Stimulated activated CD4-positive, alpha-beta T cell treated with anti-CD3 and anti-CD28 coated beads, TNF-alpha, amount 100 ng/mL, for 48 hours (primary cell): ENCODE measurements around the gene TBC1D22B.
A peak's percentile ranks its signal among the peaks of the same experiment; 100 is the strongest.
"Not testable (repeated sequence)": the region's sequence is repeated elsewhere in the genome, so short reads cannot be mapped to it uniquely, and the experiment has no call there.

Source experiments
- DNase-seq, 3 donors: peaks; one replicate each; pipeline ENCODE4 v3.0.0-alpha.2; 2020; ENCODE audit warnings: low read depth in 3 of 3

Gene TBC1D22B

GRCh38 chr6:37321516-37322415 is 64.2 kb downstream of the TBC1D22B start:
- no peak for DNase-seq

- no peak for DNase-seq
These were observed 66.0 kb downstream of the TBC1D22B start for GRCh38 chr6:37323580-37323979.

DNA sequence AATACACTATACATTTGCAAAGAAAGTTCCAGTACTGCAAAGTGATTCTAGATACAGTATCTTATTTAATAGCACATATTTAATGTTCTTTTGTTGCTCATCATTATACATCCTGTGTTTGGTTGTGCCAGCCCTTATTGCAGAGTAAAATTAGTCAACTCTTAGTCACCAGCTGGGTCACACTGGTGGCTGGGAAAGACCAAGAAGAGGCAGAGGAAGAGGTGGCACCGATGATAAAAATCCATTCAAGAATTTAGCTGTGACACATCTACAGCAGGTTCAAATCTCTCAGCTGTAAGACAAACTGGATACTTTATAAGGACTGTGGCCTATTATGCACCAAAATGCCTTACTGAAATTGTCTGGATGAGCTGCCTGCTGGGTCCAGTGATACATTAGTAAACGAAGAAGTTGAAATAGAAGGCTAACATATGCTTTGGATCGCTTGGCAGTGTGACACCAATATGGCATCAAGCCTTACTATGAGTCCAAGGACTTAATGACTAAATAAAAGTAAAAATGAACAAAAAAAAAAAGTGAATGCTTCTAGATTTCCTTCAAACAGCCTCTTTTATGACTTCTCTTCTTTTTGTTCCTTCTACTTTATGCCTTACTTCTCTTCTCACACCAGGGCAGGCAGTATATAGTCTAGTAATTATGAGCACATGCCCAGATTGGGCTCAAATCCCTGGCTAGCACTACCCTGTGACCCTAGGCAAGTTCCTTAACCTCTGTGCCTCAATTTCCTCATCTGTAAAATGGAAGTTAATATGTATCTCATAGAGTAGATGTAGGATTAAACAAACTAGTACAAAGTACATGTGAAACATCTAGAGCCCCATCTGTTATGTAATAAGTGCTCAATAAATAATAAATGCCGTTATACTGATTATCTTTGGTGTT is 66.8 kb downstream of the TBC1D22B start:
- DNase-seq, result peak in 1 of 3 donors; percentile 8

- not testable (repeated sequence) for DNase-seq
These were observed 72.8 kb downstream of the TBC1D22B start for GRCh38 chr6:37330345-37330744.

DNA sequence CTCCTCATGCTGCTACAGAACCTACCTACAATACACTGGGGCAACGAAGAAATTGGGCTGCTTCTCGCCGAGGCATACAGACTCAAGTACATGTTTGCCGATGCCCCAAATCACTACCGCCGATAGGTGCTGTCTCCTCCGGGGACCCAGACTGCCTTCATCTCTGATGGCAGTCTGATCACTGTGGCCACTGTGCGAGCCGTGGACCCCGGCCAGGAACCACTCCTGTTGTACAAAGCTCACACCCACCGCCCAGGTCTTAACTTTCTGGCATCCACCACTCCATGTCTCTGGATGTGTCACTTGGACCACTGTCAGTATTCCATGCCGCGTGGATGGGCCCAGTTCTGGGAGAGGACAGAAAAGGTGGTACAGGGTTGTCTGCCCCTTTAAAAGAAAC is 73.5 kb downstream of the TBC1D22B start:
- DNase-seq, result no peak

- DNase-seq, result no peak
These were observed 75.3 kb downstream of the TBC1D22B start for GRCh38 chr6:37332894-37333293.

DNA sequence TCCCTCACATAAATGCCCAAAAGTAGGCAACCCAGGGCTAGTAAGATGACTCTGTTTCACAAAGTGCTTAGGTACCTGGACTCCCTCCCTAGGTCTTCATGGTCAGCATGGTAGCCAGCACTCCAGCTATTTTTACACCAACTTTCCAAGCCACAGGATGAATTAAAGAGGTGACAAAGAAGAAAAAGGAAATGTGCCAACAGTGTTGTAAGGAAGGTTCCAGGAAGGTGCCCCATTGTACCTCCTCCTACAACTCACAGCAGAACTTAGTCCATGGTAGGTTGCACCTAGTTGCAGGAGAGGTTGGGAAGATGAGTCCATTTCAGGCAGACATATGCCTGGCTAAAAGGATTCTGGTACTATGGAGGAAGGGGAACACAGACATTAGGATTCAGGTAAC is 76.5 kb downstream of the TBC1D22B start:
- no peak for DNase-seq

DNA sequence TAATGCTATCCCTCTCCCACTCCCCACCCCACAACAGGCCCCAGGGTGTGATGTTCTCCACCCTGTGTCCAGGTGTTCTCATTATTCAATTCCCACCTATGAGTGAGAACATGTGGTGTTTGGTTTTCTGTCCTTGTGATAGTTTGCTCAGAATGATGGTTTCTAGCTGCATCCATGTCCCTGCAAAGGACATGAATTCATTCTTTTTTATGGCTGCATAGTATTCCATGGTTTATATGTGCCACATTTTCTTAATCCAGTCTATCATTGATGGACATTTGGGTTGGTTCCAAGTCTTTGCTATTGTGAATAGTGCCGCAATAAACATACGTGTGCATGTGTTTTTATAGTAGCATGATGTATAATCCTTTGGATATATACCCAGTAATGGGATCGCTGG is 80.7 kb downstream of the TBC1D22B start:
- not testable (repeated sequence) for DNase-seq

DNA sequence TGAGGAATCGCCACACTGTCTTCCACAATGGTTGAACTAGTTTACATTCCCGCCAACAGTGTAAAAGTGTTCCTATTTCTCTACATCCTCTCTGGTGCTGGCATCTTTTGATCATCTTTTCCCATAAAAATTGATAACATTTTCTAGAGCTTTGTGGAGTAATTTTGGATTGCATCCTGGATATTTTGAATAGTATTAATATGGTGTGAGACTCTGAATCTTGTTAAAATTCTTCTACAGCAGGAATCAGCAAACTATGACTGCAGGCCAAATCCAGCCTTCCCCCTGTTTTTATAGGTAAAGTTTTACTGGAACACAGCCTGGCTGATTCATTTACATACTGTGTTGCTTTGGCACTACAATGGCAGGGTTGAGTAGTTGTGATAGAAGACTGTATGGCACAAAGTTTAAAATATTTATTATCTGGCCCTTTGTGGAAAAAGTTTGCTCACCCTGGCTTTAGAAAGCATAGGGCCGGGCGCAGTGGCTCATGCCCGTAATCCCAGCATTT is 81.2 kb downstream of the TBC1D22B start:
- no peak for DNase-seq

GRCh38 chr6:37339741-37340638 is 82.4 kb downstream of the TBC1D22B start:
- DNase-seq, result no peak

DNA sequence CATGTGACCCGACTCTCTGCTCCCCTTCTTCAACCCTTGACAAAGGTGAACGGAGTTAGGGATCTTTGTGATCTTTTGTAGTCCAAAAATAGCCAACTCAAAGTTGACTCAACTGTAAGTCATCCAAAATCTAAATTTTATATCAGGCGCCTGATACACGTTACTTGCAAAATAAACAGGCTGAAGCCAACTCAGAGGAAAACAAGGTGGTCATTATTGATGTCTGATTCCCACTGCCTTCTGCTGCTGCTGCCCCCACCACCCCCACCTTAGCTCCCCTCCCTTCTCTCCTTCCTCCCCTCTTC is 83.0 kb downstream of the TBC1D22B start:
- no peak for DNase-seq

DNA sequence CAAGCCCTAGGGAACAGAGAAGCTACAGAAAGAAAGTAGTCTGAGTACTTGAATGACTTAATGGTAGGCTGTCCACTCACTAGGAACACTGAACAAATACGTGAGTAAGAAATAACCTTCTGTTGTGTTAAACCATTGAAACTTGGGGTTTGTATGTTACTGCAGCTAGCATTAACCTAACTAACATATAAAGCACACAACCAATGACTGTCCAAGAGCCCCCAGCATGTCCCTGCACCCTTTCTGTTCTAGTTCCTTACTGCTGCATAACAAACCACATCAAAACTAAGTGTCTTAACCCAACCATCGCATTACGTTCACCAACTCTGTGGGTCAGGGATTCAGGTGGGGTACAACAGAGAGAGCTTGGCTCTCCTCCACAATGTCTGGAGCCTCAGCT is 85.7 kb downstream of the TBC1D22B start:
- no peak for DNase-seq

GRCh38 chr6:37344308-37344707 is 86.7 kb downstream of the TBC1D22B start:
- DNase-seq, result no peak

DNA sequence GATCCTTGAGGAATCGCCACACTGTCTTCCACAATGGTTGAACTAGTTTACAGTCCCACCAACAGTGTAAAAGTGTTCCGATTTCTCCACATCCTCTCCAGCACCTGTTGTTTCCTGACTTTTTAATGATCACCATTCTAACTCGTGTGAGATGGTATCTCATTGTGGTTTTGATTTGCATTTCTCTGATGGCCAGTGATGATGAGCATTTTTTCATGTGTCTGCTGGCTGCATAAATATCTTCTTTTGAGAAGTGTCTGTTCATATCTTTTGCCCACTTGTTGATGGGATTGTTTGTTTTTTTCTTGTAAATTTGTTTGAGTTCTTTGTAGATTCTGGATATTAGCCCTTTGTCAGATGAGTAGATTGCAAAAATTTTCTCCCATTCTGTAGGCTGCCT is 88.2 kb downstream of the TBC1D22B start:
- DNase-seq, result not testable (repeated sequence)

DNA sequence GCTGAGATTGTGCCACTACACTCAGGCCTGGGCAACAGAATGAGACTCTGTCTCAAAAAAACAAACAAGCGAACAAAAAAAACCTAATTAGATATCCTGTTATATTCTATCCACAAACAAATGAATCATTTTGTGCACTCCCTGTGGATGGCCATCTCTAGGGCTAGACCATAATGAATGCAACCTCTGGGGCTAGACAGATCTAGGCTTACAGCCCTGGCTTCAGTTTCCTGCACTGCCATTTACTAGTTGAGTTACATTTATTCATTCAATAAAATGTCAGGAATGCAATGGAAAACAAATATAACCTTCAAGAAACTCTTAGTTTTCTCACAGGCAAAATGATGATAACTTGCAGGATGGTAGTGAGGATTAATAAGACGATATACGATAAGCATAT is 89.6 kb downstream of the TBC1D22B start:
- DNase-seq, result no peak

DNA sequence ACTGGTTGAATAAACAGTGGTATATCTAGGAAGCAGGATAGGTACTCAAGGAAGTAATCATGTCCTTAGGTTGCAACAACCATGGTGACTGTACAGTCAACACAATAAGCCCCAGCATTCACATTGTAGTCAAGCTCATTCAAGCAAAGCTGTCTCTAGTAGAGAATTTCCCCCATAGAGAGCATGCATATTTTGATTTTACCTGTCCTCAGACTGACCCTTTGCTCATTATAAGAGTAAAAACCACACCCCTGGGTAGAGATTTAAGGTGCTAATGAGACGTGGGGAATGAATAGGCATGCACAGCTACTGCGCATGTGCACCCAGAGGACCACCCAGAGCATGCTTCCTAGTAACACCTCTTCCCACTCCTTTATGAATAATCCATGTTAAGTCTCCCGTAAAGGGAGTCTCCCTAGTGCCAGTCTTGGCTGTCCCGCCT is 90.1 kb downstream of the TBC1D22B start:
- DNase-seq, result no peak

GRCh38 chr6:37351027-37351426 is 93.5 kb downstream of the TBC1D22B start:
- no peak for DNase-seq

DNA sequence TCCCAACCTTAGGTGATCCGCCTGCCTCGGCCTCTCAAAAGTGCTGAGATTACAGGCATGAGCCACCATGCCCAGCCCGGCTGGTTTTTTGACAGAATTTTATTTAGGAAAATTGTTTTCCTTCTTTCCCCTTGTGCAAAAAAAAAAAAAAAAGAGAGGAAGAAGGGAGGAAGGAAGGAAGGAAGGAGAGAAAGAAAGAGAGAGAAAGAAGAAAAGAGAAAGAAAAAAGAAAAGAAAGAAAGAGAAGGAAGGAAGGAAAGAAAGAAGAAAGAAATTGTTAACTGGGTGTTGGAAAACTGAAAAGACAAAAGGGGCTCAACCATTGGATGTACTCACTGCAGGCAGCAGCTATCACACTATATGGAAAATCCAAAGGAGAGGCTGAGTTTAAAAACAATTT is 94.8 kb downstream of the TBC1D22B start:
- no peak for DNase-seq

GRCh38 chr6:37353761-37354525 is 96.4 kb downstream of the TBC1D22B start, which contains the start of gene RNF8:
RNF8 (plus strand) TSS chr6:37353983; CDS start chr6:37354165, 182 bp downstream.
- peak; percentile 86 to 91 (median 89) for DNase-seq

DNA sequence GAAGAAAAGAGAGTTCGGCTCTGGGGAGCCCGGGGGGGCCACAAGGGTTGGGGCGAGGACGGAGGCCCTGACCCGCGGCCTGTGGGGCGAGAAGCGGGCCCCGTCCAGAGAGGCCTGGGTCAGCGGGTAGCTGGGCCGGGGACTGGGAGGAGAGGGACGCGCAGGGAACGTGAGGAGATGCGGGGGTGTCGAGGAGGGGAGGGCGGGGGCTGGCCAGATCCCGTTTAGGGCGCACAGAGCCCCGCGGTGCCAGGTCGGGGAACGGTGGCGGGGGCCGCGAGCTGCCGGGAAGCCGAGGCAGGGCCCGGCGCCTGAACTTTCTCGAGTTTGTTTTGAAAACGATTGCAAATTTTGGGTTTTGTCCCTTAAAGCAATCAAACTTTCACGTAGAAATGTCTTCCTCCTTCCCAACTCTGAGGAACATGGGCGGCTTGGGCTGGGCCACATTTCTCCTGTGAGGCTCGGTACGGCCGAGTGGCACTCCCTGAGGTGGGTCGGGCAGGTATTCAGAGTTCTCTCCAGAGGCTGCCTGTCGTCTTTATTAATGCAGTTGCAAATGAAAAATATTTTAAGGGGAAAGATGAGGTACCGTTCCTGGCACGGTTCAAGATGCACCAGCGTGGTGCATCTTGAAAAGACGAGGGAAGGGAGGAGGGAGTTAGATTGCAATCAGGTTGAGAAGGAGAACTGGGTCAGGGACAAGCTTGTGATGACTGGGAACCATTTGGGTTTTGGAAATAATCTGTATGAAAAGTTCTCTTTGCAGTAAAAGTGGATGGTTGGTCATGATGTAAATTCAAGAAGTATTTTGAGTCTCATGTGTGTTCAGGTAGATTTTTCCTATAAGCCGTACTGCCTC is 97.2 kb downstream of the TBC1D22B start:
- DNase-seq, result peak in 1 of 3 donors; percentile 14
